ENCODE data around the gene LAMP5.

LAMP5 gene

GRCh38 chr20:9571783-9572182 lies 57.4 kb downstream of the LAMP5 start:
- H3K27ac ChIP-seq: no peak overlapping the region
- no peak for DNase-seq (ENCODE audit: low spot score)
- TF ChIP-seq CTCF (IDR thresholded peaks at IDR 0.05): no peak
- no peak overlapping the region for H3K4me3 ChIP-seq

GRCh38 chr20:9572670-9573069 lies 58.3 kb downstream of the LAMP5 start:
- DNase-seq (ENCODE audit: low spot score): no peak
- no peak overlapping the region for H3K27ac ChIP-seq
- H3K4me3 ChIP-seq: no peak overlapping the region
- TF ChIP-seq CTCF (IDR thresholded peaks at IDR 0.05): no peak

GRCh38 chr20:9573335-9574151 lies 59.2 kb downstream of the LAMP5 start:
- H3K27ac ChIP-seq: no peak overlapping the region
- no peak for DNase-seq (ENCODE audit: low spot score)

GRCh38 chr20:9574181-9574580 lies 59.8 kb downstream of the LAMP5 start:
- TF ChIP-seq CTCF (IDR thresholded peaks at IDR 0.05): no peak
- Histone ChIP-seq H3K27ac (no peak overlapping the region), H3K4me3 (no peak overlapping the region)
- DNase-seq (ENCODE audit: low spot score): no peak

More at GRCh38 chr20:9573335-9574151, 59.2 kb downstream of the LAMP5 start:
- no peak for TF ChIP-seq CTCF (IDR thresholded peaks at IDR 0.05)
- H3K4me3 ChIP-seq: no peak overlapping the region

GRCh38 chr20:9574776-9575175 lies 60.4 kb downstream of the LAMP5 start:
- DNase-seq (ENCODE audit: low spot score): no peak
- Histone ChIP-seq H3K4me3 (no peak overlapping the region), H3K27ac (no peak overlapping the region)
- TF ChIP-seq CTCF (IDR thresholded peaks at IDR 0.05): no peak

GRCh38 chr20:9575836-9576235 lies 61.4 kb downstream of the LAMP5 start:
- TF ChIP-seq CTCF (IDR thresholded peaks at IDR 0.05): no peak
- H3K27ac ChIP-seq: no peak overlapping the region
- H3K4me3 ChIP-seq: no peak overlapping the region
- DNase-seq (ENCODE audit: low spot score): no peak

- Histone ChIP-seq H3K4me3 (no peak overlapping the region), H3K27ac (no peak overlapping the region)
- no peak for DNase-seq (ENCODE audit: low spot score)
- no peak for TF ChIP-seq CTCF (IDR thresholded peaks at IDR 0.05)
Measured at GRCh38 chr20:9576695-9577094, 62.3 kb downstream of the LAMP5 start.
